OCI-M2 (cell line): ENCODE results near the gene CLDN6.
A peak's percentile ranks its signal among the peaks of the same experiment; 100 is the strongest.

Experiments
- DNase-seq: peaks from one replicate; lab custom pipeline; 2025; ENCODE audit not compliant: unreplicated experiment; lab: John Stamatoyannopoulos, UW

Gene CLDN6

DNA sequence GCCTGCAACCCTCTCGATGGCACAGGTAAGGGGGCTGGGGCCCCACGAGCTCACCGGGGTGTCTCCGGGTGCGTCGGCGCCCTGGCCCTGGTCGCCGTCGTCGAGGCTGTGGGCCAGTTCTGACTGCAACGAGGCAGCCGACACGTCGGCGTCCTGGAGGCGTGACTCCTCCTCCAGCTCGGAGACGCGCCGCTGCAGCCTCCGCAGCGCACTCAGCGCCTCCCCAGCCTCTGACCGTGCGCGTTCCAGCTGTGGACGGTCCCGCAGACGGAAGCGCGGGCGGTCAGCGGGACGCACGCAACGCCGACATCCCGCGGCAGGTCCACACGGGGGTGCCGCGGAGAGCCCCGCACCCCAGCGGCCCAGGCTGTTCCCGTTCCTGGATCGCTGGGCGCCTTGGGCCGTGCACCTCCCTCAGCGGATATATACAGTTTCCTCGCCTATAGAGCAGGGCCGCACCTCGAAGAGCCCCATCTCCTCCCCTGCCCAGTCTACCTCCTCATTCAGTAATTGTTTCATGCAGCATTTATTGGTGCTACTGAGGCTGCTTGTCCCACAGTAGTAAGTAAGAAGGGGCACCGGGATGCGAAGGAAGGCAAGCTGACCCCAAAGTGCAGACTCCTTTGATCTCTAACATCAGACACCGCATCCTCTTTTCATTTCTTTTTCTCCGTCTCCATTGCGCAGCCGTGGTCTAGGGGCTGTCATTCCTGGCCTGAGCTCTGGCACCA is 11.7 kb upstream of the CLDN6 start:
- DNase-seq, result no peak

DNA sequence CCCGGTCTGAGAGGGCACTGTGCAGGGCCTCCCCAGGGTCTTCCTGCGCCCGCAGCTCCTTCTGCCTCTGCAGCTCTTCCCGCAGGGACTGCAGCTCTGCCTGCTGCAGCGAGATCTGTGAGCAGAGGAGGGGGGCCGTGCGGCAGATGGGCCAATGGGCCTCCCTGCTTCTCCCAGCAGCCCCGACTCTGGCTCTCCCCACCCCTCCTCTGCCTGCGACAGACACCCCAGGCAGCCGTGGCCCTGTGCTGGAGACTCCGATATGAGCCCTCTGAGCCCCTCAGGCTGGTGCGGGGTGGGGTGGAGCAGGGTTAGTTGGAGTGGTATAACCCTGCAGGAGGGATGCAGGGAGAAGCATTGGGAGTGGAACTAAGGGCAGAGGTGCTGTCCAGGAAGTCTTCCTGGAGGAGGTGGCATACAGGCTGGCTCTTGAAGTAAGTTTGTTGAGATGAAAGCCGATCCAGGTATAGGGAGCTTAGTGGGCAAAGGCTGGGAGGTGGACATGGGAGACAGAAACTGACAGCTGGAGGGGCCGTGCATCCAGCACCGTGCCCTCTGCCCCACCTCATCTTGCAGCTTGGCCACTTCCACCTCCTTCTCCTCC is 10.8 kb upstream of the CLDN6 start:
- no peak for DNase-seq

- DNase-seq, result no peak
Observed at GRCh38 chr16:3027983-3028715, 10.2 kb upstream of the CLDN6 start.

DNA sequence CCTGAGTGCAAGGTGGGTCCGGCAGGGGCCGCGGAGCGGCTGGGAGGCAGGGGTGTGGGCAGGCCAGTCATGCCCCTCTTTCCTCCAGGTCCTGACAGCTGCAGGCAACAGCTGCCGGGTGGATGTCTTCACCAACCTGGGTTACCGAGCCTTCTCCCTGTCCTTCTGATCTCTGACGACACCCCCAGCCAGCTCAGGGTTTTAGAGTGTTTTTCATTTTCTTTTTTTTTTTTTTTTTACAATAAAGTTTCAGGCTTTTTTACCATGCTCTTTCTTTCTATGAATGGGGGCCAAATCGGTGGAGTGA is 9.5 kb upstream of the CLDN6 start:
- no peak for DNase-seq

DNA sequence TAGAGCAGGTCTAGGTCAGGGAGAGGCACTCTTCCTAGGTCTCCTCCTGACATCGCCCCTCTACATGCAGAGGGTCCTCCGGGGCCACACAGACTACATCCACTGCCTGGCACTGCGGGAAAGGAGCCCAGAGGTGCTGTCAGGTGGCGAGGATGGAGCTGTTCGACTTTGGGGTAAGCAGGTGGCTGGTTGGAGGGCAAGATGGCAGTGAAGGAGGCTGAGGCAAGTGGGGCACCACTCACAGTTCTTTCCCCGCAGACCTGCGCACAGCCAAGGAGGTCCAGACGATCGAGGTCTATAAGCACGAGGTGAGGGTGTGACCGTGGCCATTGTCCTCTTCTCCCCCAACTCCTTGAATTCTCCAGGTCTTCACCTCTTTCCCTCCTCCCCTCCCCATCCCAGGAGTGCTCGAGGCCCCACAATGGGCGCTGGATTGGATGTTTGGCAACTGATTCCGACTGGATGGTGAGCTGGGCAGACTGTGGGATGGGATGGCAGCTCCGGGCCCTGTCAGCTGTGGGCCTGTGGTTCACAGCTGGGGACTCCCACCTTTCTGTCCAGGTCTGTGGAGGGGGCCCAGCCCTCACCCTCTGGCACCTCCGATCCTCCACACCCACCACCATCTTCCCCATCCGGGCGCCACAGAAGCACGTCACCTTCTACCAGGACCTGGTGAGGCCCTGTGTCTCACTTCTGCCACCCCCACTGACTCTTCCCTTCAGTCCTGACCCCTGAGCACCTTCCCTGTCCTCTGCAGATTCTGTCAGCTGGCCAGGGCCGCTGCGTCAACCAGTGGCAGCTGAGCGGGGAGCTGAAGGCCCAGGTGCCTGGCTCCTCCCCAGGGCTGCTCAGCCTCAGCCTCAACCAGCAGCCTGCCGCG is 8.9 kb upstream of the CLDN6 start:
- DNase-seq, result no peak

- DNase-seq, result no peak
Observed at GRCh38 chr16:3026003-3026378, 8.0 kb upstream of the CLDN6 start.

GRCh38 chr16:3025032-3026002 is 7.3 kb upstream of the CLDN6 start:
- DNase-seq, result no peak

DNA sequence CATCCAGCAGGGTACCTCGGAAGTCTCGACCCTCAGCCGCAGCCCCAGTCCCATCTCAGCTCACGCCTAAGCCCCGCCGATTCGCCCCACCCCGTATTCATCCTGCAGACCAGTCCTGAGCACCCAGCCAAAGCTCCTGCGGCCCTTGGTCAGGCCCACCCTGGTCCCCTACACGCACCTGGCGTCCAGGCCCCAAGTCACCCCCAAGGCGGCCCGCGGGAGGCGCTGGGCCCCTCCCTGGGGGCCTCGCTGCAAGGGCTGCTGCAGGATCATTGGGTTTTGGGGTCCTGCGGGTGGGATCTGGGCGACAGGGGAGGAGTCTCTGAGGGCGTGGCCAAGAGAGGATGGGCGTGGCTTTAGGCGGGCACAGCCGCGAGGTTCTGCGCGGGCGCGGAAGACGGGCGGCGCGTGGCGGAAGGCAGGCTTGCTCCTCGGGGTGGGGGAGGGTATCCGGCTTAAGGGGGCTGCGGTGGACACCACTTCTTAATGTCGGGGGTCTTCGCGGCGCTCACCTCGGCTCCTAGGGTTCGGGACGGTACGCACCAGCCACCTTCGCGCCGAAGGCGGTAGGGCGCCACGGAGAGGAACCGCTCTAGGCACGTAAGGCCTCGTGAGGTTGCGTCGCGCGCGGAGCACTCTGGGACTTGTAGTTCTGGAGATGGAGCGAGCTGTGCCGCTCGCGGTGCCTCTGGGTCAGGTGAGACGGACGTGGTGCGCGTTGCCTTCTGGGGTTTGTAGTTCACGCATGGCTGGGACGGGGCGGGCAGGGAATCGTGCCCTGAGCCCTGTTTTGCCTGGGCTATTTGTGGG is 5.9 kb upstream of the CLDN6 start, which contains the start of the genes HCFC1R1 and THOC6:
HCFC1R1 (minus strand) TSS at position 274 of the 810 bp plus-strand sequence; CDS start at position 273, 1 bp downstream.
THOC6 (plus strand) TSS at position 367 of the 810 bp plus-strand sequence; CDS start at position 659, 292 bp downstream.
- peak; percentile 77 for DNase-seq

DNA sequence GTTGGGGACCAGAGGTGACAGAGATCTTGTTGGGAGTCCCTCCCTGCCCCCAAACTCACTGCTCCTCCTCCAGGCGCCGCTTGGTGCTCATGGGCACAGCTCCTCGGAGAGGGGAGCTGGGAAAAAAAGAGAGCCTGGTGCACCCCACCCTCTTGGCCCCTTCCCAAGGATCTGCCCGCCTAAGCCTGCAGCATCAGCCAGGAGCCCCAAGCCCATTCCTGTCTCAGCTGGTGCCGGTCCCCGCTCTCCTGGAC is 5.4 kb upstream of the CLDN6 start:
- no peak for DNase-seq

DNA sequence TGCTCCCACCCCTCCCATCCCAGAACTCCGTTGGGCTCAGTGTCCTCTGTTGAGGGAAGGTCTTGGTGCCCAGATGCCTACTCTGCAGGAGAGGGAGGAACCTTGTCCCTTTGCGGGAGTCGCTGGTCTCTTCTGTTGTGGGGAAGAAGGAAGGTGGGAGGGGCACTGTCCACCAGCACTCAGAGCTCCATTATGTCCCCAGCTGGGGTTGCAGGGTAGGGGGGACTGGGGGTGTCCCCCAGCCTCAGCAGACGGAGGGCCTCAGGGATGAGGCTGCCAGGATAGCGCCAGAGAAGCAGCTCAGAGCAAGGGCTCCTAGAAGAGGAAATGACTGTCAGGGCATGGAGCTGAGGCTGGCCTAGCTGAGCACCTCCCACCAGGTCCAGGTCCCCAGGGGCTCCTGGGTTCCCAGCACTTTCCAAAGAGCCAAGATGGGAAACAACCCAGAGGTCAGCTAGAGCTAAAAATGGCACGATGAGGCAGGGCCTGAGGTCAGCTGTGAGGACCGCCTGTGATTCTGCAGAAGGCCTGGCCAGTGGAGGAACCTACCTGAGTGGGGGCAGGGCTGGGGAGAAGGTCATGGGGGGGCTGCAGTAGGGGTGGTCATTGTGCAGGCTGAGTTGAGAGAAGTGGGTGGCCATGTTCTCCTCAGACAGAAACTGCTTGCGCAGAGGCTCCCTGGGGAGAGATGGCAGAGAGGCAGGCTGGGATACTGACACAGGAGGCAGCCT is 4.9 kb upstream of the CLDN6 start:
- DNase-seq, result no peak

DNA sequence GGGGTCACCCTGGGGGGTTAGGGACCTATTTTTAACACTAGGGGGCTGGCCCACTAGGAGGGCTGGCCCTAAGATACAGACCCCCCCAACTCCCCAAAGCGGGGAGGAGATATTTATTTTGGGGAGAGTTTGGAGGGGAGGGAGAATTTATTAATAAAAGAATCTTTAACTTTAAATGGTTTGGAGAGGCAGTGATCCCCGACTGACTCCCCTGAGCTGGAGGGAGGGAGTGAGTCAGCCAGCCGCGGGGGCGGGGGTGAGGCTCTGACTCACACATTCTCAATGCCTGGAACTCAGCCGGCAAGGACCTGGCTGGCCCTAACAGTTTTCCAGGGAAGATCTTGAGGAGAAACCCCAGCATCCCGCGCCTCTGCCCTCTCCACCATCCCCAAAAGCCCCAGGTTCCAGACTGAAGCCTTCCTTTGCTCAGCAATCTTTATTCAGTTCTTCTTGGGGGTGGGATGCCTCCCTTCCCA is 4.3 kb upstream of the CLDN6 start:
- DNase-seq, result no peak

DNA sequence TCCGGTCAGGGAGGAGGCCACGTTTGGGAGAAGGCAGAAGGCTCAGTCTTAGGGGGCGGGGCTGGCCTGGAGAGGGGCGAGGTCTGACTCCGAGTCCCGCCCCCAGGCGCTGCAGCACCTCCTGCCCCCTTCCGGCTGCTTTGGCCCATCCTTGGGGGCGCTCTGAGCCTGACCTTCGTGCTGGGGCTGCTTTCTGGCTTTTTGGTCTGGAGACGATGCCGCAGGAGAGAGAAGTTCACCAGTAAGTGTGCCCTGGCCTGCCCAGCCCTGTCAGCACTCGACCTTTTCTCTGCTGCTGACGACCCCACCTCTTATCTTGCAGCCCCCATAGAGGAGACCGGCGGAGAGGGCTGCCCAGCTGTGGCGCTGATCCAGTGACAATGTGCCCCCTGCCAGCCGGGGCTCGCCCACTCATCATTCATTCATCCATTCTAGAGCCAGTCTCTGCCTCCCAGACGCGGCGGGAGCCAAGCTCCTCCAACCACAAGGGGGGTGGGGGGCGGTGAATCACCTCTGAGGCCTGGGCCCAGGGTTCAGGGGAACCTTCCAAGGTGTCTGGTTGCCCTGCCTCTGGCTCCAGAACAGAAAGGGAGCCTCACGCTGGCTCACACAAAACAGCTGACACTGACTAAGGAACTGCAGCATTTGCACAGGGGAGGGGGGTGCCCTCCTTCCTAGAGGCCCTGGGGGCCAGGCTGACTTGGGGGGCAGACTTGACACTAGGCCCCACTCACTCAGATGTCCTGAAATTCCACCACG is 3.6 kb upstream of the CLDN6 start:
- DNase-seq, result no peak

GRCh38 chr16:3020604-3021448 is 2.8 kb upstream of the CLDN6 start:
- DNase-seq, result no peak

- no peak for DNase-seq
Observed at GRCh38 chr16:3020247-3020603, 2.2 kb upstream of the CLDN6 start, which contains the start of gene TNFRSF12A. Gene TNFRSF12A, plus strand, starts transcription at chr16:3020368. Its CDS starts 30 bp downstream, at chr16:3020398.

DNA sequence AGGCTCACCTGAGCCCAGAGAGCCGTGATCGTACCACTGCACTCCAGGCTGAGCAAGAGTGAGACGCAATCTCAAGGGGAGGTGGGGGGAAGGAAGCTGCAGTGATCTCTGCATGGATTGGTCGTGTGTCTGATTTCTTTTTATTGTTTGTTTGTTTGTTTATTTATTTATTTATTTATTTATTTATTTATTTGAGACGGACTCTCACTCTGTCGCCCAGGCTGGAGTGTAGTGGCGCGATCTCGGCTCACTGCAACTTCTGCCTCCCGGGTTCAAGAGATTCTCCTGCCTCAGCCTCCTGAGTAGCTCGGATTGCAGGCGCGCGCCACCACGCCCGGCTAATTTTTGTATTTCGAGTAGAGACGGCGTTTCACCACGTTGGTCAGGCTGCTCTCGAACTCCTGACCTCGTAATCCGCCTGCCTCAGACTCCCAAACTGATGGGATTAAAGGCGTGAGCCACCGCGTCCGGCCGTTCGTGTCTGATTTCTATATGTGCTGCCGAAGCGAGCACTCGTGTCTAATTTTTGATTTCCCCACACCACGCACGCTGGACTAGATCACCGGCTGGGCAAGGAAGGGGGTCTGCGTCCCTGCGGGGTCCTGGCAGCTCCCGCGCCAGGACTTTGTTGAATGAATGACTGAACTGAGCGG is 1.7 kb upstream of the CLDN6 start:
- no peak for DNase-seq

DNA sequence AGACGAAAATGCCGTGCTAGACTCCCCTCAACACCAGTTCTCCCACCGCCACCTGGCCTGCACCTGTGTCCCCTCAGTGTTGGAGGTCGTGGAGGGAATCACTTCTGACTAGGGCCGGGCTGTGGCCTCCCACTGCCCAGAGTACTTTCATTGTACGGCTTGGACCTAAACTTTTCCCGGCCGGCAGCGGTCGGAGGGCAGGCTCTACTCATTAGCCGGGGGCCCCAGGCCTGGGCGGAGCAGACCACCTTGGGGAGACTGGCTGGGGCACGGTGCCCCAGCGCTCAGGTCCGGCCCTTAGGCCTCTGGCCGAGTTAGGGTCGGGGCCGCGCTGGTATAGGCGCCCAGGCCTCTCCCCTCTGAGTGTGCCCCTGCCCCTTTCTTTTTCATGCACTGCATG is 639 bp downstream of the CLDN6 start:
- no peak for DNase-seq
